BE2C (cell line): ENCODE data around the gene CD37. TPM values are rescaled to one million over a fixed set of nuclear protein-coding genes. Genes with fewer than 3 reads are reported as not detected.
"Not testable (repeated sequence)": the region's sequence is repeated elsewhere in the genome, so short reads cannot be mapped to it uniquely, and the experiment has no call there.

Experiments
- DNase-seq: peaks from one replicate; pipeline ENCODE4 v3.0.0-alpha.2; 2020
- H3K27me3 ChIP-seq: fragments of 250-450 bp; sonication (Bioruptor Pico); 2 replicates; pipeline ENCODE4 v1.5.1; 2020; ENCODE audit warnings: mild to moderate bottlenecking
- H3K36me3 ChIP-seq: fragments of 250-450 bp; sonication (Bioruptor Pico); 2 replicates; pipeline ENCODE4 v1.5.1; 2020; ENCODE audit warnings: mild to moderate bottlenecking
- H3K4me1 ChIP-seq: fragments of 250-450 bp; sonication (Bioruptor Pico); 2 replicates; pipeline ENCODE4 v1.5.1; 2020
- H3K4me3 ChIP-seq: 2 replicates; pipeline ENCODE4 v1.5.1; 2011; ENCODE audit warnings: low read depth, low read length
- H3K9me3 ChIP-seq: fragments of 250-450 bp; sonication (Bioruptor Pico); 2 replicates; pipeline ENCODE4 v1.5.1; 2020
- CTCF ChIP-seq: IDR thresholded peaks from 2 replicates; pipeline ENCODE4 v1.5.1; 2012; ENCODE audit warnings: mild to moderate bottlenecking, low read depth, low read length
- polyA plus RNA-seq: library from polyadenylated mRNA; unstranded; fragments of >200 nt; gene quantifications from one replicate; pipeline ENCODE4 v1.2.1, GENCODE V29; 2012; ENCODE audit warnings: low read depth, missing spikeins; ENCODE audit not compliant: insufficient read length, insufficient read depth

CD37 gene, protein sequence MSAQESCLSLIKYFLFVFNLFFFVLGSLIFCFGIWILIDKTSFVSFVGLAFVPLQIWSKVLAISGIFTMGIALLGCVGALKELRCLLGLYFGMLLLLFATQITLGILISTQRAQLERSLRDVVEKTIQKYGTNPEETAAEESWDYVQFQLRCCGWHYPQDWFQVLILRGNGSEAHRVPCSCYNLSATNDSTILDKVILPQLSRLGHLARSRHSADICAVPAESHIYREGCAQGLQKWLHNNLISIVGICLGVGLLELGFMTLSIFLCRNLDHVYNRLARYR
- 1.2 TPM for polyA plus RNA-seq

DNA sequence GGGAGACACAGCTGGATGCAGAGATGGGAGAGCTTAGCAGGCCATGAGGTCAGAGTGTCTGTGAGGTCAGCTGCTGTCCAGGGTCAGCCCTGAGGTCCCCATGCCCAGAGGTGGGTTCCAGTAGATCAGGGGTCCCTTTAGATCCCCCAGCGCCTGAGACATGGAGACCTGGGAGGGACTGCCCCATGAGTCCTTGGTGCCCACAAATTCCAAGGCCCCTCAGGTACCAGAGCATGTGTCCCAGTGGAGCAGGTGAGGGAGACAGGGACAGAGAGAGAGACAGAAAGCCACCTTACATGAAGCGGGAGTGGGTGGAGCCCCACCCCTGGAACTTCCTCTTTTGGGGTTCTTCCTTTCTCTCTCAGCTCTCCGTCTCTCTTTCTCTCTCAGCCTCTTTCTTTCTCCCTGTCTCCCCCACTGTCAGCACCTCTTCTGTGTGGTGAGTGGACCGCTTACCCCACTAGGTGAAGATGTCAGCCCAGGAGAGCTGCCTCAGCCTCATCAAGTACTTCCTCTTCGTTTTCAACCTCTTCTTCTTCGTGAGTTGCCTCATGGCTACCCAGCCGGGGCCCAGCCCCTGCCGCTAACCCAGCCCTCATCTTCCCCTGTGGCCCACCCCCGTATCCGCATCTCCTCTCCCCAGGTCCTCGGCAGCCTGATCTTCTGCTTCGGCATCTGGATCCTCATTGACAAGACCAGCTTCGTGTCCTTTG is at the start of gene CD37:
Gene CD37, plus strand, starts transcription at position 336 of the 713 bp plus-strand sequence. Its CDS starts 135 bp downstream, at position 471.
- H3K9me3 ChIP-seq = no peaks in the 10 kb centered on the region; the same call in 1 of the 2 replicates
- no peak for DNase-seq
- H3K4me1 ChIP-seq = no peaks in the 10 kb centered on the region; the same call in 1 of the 2 replicates
- no peak for TF ChIP-seq CTCF
- H3K27me3 ChIP-seq = no peaks in the 10 kb centered on the region
- no peaks in the 10 kb centered on the region for H3K36me3 ChIP-seq
- no peak within 1 kb of the TSS for H3K4me3 ChIP-seq

- H3K27me3 ChIP-seq = no peaks in the 10 kb centered on the region
- H3K4me1 ChIP-seq = peaks cover 8% of the 10 kb centered on the region
- no peak for TF ChIP-seq CTCF
- no peaks in the 10 kb centered on the region for H3K36me3 ChIP-seq
- H3K4me3 ChIP-seq = no peak overlapping the region
- DNase-seq = peak; percentile 51
- H3K9me3 ChIP-seq = no peaks in the 10 kb centered on the region; the same call in 1 of the 2 replicates
Measured at GRCh38 chr19:49287141-49287770, 48.0 kb upstream of the CD37 start.

DNA sequence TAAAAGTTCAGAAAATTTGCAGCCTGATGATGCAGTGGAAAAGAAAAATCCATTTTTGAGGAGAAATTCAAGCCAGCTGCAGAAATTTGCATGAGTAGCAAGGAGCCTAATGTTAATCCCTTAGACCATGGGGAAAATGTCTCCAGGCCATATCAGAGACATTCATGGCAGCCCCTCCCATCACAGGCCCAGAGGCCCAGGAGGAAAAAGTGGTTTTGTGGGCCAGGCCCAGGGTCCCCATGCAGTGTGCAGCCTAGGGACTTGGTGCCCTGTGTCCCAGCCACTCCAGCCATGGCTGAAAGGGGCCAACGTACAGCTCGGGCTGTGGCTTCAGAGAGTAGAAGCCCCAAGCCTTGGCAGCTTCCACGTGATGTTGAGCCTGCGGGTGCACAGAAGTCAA is 47.0 kb upstream of the CD37 start:
- not testable (repeated sequence) for H3K4me3 ChIP-seq, H3K36me3 ChIP-seq, H3K9me3 ChIP-seq, DNase-seq, H3K4me1 ChIP-seq, H3K27me3 ChIP-seq

GRCh38 chr19:49289286-49289685 is 45.9 kb upstream of the CD37 start:
- H3K4me3 ChIP-seq, DNase-seq, H3K9me3 ChIP-seq, H3K36me3 ChIP-seq, H3K4me1 ChIP-seq, H3K27me3 ChIP-seq: not testable (repeated sequence)

GRCh38 chr19:49290517-49290916 is 44.7 kb upstream of the CD37 start:
- no peak for TF ChIP-seq CTCF
- Histone ChIP-seq H3K36me3 (no peaks in the 10 kb centered on the region), H3K4me1 (peaks cover 8% of the 10 kb centered on the region), H3K9me3 (no peaks in the 10 kb centered on the region; the same call in 1 of the 2 replicates), H3K4me3 (no peak overlapping the region), H3K27me3 (no peaks in the 10 kb centered on the region)
- no peak for DNase-seq

GRCh38 chr19:49294401-49294800 is 40.8 kb upstream of the CD37 start:
- TF ChIP-seq CTCF = no peak
- no peaks in the 10 kb centered on the region for H3K36me3 ChIP-seq
- no peak overlapping the region for H3K4me3 ChIP-seq
- DNase-seq = no peak
- H3K27me3 ChIP-seq = no peaks in the 10 kb centered on the region; the same call in 1 of the 2 replicates
- H3K4me1 ChIP-seq = no peaks in the 10 kb centered on the region
- no peaks in the 10 kb centered on the region for H3K9me3 ChIP-seq
